Transverse colon (tissue), 4 donors: Measurements from ENCODE around the gene CDKN1C. TPM values are rescaled to one million over a fixed set of nuclear protein-coding genes. Genes with fewer than 3 reads are reported as not detected.

Source experiments
- DNase-seq: peaks from one replicate; pipeline ENCODE4 v3.0.0-alpha.2; 2019
- H3K27ac ChIP-seq, 4 donors: fragments of 200-600 bp; sonication (generic); 2 replicates each; pipeline ENCODE4 v1.5.1; 2016 to 2018; ENCODE audit warnings: inconsistent platforms in 4 of 4
- H3K27me3 ChIP-seq: fragments of 200-600 bp; sonication (generic); 2 replicates; pipeline ENCODE4 v1.5.1; 2017; ENCODE audit warnings: inconsistent platforms
- H3K36me3 ChIP-seq, 4 donors: fragments of 200-600 bp; sonication (generic); 2 replicates each; pipeline ENCODE4 v1.5.1; 2017 to 2019; ENCODE audit warnings: inconsistent platforms in 4 of 4
- H3K4me1 ChIP-seq, 4 donors: fragments of 200-600 bp; sonication (generic); 2 replicates each; pipeline ENCODE4 v1.5.1; 2017 to 2020; ENCODE audit warnings: inconsistent platforms in 4 of 4
- H3K4me3 ChIP-seq, 4 donors: fragments of 200-600 bp; sonication (generic); 1 replicate in 1 of 4; 2 replicates in 3 of 4; pipeline versions ENCODE4 v1.5.1 to v1.6.1; 2017 to 2019; ENCODE audit warnings: inconsistent platforms in 4 of 4
- H3K9me3 ChIP-seq, 2 donors: fragments of 200-600 bp; sonication (generic); 2 replicates each; pipeline ENCODE4 v1.5.1; 2017 to 2019; ENCODE audit warnings: inconsistent platforms in 2 of 2
- CTCF ChIP-seq, 5 experiments: fragments of 200-600 bp in 3 of 5; fragments of 450-650 bp in 2 of 5; sonication (generic) in 3 of 5; IDR thresholded peaks; 1 replicate in 2 of 5; 2 replicates in 3 of 5; pipeline ENCODE4 v1.5.1; 2016 to 2017; ENCODE audit warnings: antibody characterized with exemption in 5 of 5, inconsistent platforms in 3 of 5, mild to moderate bottlenecking in 2 of 5, moderate library complexity in 1 of 5
- EP300 ChIP-seq: sonication (generic); formaldehyde crosslinking; IDR thresholded peaks from one replicate; pipeline ENCODE4 v1.6.1; 2017; ENCODE audit warnings: antibody characterized with exemption, low read depth
- POLR2A ChIP-seq: fragments of 450-650 bp; IDR thresholded peaks from one replicate; pipeline ENCODE4 v1.6.1; 2016; ENCODE audit warnings: antibody characterized with exemption, mild to moderate bottlenecking, moderate library complexity
- POLR2AphosphoS5 ChIP-seq, 3 donors: sonication (generic); formaldehyde crosslinking; IDR thresholded peaks; one replicate each; pipeline ENCODE4 v1.6.1; 2016; ENCODE audit warnings: antibody characterized with exemption in 3 of 3
- WGBS, 2 donors: methylation state at CpG; one replicate each; pipeline ENCODE4 v1.1.5; 2018; ENCODE audit warnings: low coverage in 1 of 2; 5-methylcytosine and 5-hydroxymethylcytosine counted together
- in situ Hi-C, 4 donors: fragments of 200-750 bp; cut with MboI; loops; one replicate each; pipeline versions ENCODE4 v1.15.0 to v1.15.1; 2017; ENCODE audit warnings: low sequenced_read_pairs in 3 of 4, low pct_ligation_motif_present in 1 of 4, low pct_unique_long_range_greater_than_20kb in 1 of 4
- intact Hi-C: fragments of 100-400 bp; cut with DNase I; formaldehyde crosslinking; loops from one replicate; pipeline ENCODE4 v1.15.1; 2023; ENCODE audit warnings: low total_unique reads
- total RNA-seq, 4 donors: library from RNA; depleted of rRNA; stranded (reverse); fragments of >200 nt; gene quantifications; one replicate each; pipeline ENCODE4 v1.1.0, GENCODE V29; 2016

CDKN1C gene
- total RNA-seq, 4 donors from 2014 or later, result 12.4 to 40.0 (median 27.7) TPM

- no peak overlapping the region for H3K27ac ChIP-seq
- no peak overlapping the region for H3K4me3 ChIP-seq
- peaks cover 0 to 12% (median 11%) of the 10 kb centered on the region in 4 donors for H3K4me1 ChIP-seq
- TF ChIP-seq POLR2AphosphoS5 (IDR thresholded peaks at IDR 0.05) (no peak), CTCF (IDR thresholded peaks at IDR 0.05) (no peak), EP300 (no peak), POLR2A (no peak)
- intact Hi-C loops, result no loop called here
- no peak for DNase-seq
- in situ Hi-C loops, result no loop called here
- WGBS, 2 donors, result 17 to 74% methylated on average over 1 to 10 of the region's 10 CpGs
- H3K27me3 ChIP-seq, result peaks cover 66% of the 10 kb centered on the region
- no peaks in the 10 kb centered on the region for H3K36me3 ChIP-seq
- H3K9me3 ChIP-seq, result no peaks in the 10 kb centered on the region
Observed at GRCh38 chr11:2864901-2865300, 20.7 kb downstream of the CDKN1C start.

- intact Hi-C loops (no loop called here), in situ Hi-C loops (no loop called here)
- DNase-seq, result no peak
- no peak for TF ChIP-seq POLR2A
- no peak for TF ChIP-seq EP300
- TF ChIP-seq CTCF (IDR thresholded peaks at IDR 0.05), result no peak
- no peak for TF ChIP-seq POLR2AphosphoS5 (IDR thresholded peaks at IDR 0.05)
- Histone ChIP-seq H3K9me3 (no peaks in the 10 kb centered on the region), H3K27me3 (peaks cover 50% of the 10 kb centered on the region), H3K36me3 (no peaks in the 10 kb centered on the region), H3K4me1 (peaks cover 0 to 12% (median 11%) of the 10 kb centered on the region in 4 donors), H3K27ac (no peak overlapping the region), H3K4me3 (no peak overlapping the region)
- WGBS, 2 donors, result 73 to 76% methylated on average over 5 to 13 of the region's 13 CpGs
Observed at GRCh38 chr11:2863276-2863618, 22.3 kb downstream of the CDKN1C start.

GRCh38 chr11:2862395-2863275 lies 22.9 kb downstream of the CDKN1C start:
- peaks cover 0 to 12% (median 11%) of the 10 kb centered on the region in 4 donors for H3K4me1 ChIP-seq
- H3K36me3 ChIP-seq, result no peaks in the 10 kb centered on the region
- H3K27ac ChIP-seq, result no peak overlapping the region
- no peaks in the 10 kb centered on the region for H3K9me3 ChIP-seq
- DNase-seq, result no peak
- H3K27me3 ChIP-seq, result peaks cover 44% of the 10 kb centered on the region
- in situ Hi-C loops, result no loop called here
- TF ChIP-seq POLR2A, result no peak
- TF ChIP-seq CTCF (IDR thresholded peaks at IDR 0.05), result no peak
- no peak for TF ChIP-seq EP300
- no peak for TF ChIP-seq POLR2AphosphoS5 (IDR thresholded peaks at IDR 0.05)
- H3K4me3 ChIP-seq, result peak overlapping the region in 3 of 4 donors; percentile 13 to 32 (median 25)
- intact Hi-C loops, result no loop called here
- 9% methylated on average over 77 of the region's 96 CpGs; no CpG with 5 or more reads in 1 of the 2 donors for WGBS, 2 donors

GRCh38 chr11:2860636-2861035 lies 24.9 kb downstream of the CDKN1C start:
- H3K27me3 ChIP-seq, result peaks cover 38% of the 10 kb centered on the region
- in situ Hi-C loops, result no loop called here
- 49% methylated on average over 7 of the region's 7 CpGs; no CpG with 5 or more reads in 1 of the 2 donors for WGBS, 2 donors
- H3K27ac ChIP-seq, result no peak overlapping the region
- no peak overlapping the region for H3K4me3 ChIP-seq
- intact Hi-C loops, result no loop called here
- H3K4me1 ChIP-seq, result peaks cover 0 to 12% (median 11%) of the 10 kb centered on the region in 4 donors
- no peaks in the 10 kb centered on the region for H3K9me3 ChIP-seq
- no peaks in the 10 kb centered on the region for H3K36me3 ChIP-seq
- DNase-seq, result peak; percentile 37
- no peak for TF ChIP-seq POLR2A
- no peak for TF ChIP-seq EP300
- TF ChIP-seq POLR2AphosphoS5 (IDR thresholded peaks at IDR 0.05), result no peak
- no peak for TF ChIP-seq CTCF (IDR thresholded peaks at IDR 0.05)
